Nephron progenitor cell (in vitro differentiated cells): ENCODE data around the gene COL4A1.

Experiments used
- DNase-seq: peaks from one replicate; pipeline ENCODE4 v3.0.0; 2021
- H3K27ac Mint-ChIP-seq: 2 replicates; pipeline ENCODE4 v1.8.0; 2021; ENCODE audit warnings: mild to moderate bottlenecking, moderate library complexity, mixed read lengths
- H3K27me3 Mint-ChIP-seq: 2 replicates; pipeline ENCODE4 v1.8.0; 2021; ENCODE audit warnings: mild to moderate bottlenecking, low read depth, mixed read lengths; ENCODE audit not compliant: poor library complexity
- H3K36me3 Mint-ChIP-seq: 2 replicates; pipeline ENCODE4 v1.8.0; 2021; ENCODE audit warnings: low read depth, mixed read lengths
- H3K4me1 Mint-ChIP-seq: 2 replicates; pipeline ENCODE4 v1.8.0; 2021; ENCODE audit warnings: mixed read lengths
- H3K4me3 Mint-ChIP-seq: 2 replicates; pipeline ENCODE4 v1.8.0; 2021; ENCODE audit warnings: mild to moderate bottlenecking, moderate library complexity, mixed read lengths
- H3K9me3 Mint-ChIP-seq: 2 replicates; pipeline ENCODE4 v1.8.0; 2021; ENCODE audit warnings: mild to moderate bottlenecking, moderate library complexity, mixed read lengths
- TF ChIP-seq, protein P1 (sequence below): fragments of 200-600 bp; sonication (generic); IDR thresholded peaks from 2 replicates; pipeline ENCODE4 v1.5.0; 2021; ENCODE audit warnings: antibody characterized with exemption

Gene COL4A1

DNA sequence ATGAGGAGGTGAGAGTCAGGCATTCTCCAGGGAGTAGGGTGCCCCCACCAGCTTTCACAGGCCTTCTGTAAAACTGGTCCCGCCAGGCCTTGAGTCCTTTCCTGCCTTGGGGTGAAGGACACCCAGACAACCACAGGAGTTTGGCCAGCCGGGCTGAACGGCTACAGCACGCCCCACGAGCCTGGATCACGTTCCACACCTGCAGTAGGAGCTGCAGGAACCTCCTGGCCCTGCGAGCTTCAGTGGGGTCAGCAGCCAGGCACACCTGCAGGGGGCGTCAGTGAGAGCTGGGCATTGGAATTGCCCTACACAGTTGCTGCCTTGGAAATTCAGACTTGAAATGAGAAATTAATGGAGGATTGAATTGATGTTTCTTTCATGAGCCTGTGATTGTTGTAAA is 45.8 kb upstream of the COL4A1 start:
- H3K27me3 Mint-ChIP-seq: peaks cover 3% of the 10 kb centered on the region
- peaks cover 28% of the 10 kb centered on the region for H3K36me3 Mint-ChIP-seq
- no peak overlapping the region for H3K27ac Mint-ChIP-seq
- DNase-seq: peak; percentile 19
- TF ChIP-seq, protein P1, sequence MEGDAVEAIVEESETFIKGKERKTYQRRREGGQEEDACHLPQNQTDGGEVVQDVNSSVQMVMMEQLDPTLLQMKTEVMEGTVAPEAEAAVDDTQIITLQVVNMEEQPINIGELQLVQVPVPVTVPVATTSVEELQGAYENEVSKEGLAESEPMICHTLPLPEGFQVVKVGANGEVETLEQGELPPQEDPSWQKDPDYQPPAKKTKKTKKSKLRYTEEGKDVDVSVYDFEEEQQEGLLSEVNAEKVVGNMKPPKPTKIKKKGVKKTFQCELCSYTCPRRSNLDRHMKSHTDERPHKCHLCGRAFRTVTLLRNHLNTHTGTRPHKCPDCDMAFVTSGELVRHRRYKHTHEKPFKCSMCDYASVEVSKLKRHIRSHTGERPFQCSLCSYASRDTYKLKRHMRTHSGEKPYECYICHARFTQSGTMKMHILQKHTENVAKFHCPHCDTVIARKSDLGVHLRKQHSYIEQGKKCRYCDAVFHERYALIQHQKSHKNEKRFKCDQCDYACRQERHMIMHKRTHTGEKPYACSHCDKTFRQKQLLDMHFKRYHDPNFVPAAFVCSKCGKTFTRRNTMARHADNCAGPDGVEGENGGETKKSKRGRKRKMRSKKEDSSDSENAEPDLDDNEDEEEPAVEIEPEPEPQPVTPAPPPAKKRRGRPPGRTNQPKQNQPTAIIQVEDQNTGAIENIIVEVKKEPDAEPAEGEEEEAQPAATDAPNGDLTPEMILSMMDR: peak; percentile 21
- no peaks in the 10 kb centered on the region for H3K9me3 Mint-ChIP-seq
- no peak overlapping the region for H3K4me3 Mint-ChIP-seq
- H3K4me1 Mint-ChIP-seq: peaks cover 42% of the 10 kb centered on the region

DNA sequence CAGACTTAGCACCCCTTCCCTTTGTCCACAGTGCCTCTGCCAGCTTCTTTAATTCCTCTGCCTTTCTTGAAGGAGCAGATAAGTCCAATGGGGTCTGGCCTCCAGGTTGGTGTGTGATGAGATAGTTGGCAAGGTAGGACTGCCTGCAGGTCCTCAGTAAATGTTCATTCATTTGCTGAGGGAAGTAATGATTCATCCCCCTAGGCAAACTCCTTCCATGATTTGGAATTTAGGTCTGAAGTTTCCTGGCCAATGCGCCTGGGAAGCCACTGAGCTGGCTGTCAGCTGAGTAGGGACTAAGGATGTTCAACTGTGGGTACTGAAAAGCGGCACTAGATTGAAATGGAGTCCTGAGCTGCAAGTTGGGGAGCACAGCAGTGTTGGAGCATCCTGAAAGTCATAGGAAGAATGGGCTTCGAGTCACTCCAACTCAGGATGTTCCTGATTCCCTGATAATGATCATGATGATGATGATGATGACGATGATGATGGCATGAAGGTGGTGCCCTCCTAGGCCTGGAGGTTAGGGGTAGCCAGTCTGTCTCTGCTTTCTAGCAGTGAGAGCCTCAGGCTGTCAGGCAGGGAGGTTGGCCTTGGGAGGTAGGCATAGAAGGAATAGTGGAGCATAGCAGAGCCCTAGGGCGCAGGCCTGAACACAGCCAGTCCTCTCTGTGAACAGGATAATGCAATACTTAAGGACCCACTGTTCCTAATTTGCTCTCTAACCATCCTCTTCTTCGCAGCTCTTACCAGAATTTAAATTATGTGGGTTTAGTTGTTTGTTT is 44.9 kb upstream of the COL4A1 start:
- H3K27ac Mint-ChIP-seq: peak overlapping the region; percentile 20
- H3K4me1 Mint-ChIP-seq: peaks cover 50% of the 10 kb centered on the region
- no peaks in the 10 kb centered on the region for H3K9me3 Mint-ChIP-seq

DNA sequence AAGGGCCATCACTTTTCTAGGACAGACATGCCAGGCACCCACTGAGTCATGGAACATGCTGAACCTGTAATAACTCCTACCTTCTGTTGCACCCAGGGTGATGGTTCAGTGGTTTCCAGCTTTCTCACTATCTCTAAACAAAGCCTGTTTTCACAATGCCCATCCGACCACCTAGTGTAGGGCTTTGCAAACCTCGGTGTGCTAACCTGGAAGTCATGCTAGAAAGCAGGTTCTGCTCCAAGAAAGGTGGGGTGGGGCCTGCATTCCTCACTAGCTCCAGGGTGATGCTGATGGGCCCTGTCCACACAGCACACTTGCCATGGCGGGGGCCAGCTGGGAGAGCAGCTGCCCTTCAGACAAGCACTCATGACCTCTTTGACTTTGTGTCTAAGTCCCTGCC is 43.6 kb upstream of the COL4A1 start:
- DNase-seq: no peak
- TF ChIP-seq, protein P1: no peak
- peak overlapping the region; percentile 4 for H3K27ac Mint-ChIP-seq
- H3K4me3 Mint-ChIP-seq: no peak overlapping the region
- H3K36me3 Mint-ChIP-seq: peaks cover 12% of the 10 kb centered on the region
- H3K27me3 Mint-ChIP-seq: peaks cover 3% of the 10 kb centered on the region
- H3K9me3 Mint-ChIP-seq: no peaks in the 10 kb centered on the region
- H3K4me1 Mint-ChIP-seq: peaks cover 50% of the 10 kb centered on the region

More for the DNA sequence above, 44.9 kb upstream of the COL4A1 start:
- Mint-ChIP-seq H3K4me3 (no peak overlapping the region), H3K27me3 (peaks cover 3% of the 10 kb centered on the region), H3K36me3 (peaks cover 19% of the 10 kb centered on the region)
- DNase-seq: no peak
- TF ChIP-seq, protein P1: no peak

DNA sequence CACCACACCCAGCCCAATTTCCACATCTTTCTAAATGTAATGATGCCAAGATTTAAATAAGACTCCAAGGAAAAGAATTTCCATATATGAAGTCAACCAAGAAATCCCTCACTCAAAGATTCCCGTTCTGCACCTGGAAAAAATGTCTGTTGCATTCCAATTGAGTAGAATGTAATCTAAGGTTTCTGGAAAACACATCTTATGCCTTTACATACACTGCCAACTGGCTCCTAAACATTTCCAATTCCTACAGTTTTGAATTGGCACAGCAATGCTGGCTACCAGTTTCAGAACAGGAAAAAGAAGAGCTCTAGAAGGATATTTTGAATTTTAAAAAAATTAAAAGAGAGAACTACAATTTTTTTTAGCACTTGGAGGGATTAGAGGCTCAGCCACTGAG is 43.1 kb upstream of the COL4A1 start:
- Mint-ChIP-seq H3K36me3 (peaks cover 14% of the 10 kb centered on the region), H3K4me1 (peaks cover 48% of the 10 kb centered on the region)

DNA sequence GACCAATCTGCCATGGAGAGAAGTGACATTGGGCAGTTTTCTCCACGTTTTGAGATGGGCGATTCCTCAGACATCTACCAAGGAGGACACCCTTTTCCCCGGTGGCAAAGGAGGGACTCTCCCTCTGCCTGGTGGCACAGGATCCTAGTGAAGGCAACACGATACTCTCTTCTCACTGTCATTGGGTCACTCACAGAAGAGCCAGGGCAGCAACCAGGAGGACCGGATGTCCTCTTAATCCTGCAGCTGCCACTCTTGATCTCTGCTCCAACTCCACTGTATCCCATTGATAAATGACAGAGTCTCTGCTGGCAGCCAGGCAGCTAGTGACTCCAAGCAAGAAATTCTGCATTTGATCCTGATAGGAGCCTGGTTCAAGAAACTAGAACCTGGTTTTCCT is 42.3 kb upstream of the COL4A1 start:
- peaks cover 22% of the 10 kb centered on the region for H3K36me3 Mint-ChIP-seq
- DNase-seq: no peak
- peaks cover 4% of the 10 kb centered on the region for H3K9me3 Mint-ChIP-seq
- H3K27ac Mint-ChIP-seq: no peak overlapping the region
- TF ChIP-seq, protein P1: no peak
- peaks cover 46% of the 10 kb centered on the region for H3K4me1 Mint-ChIP-seq
- no peaks in the 10 kb centered on the region for H3K27me3 Mint-ChIP-seq
- H3K4me3 Mint-ChIP-seq: no peak overlapping the region

More for the DNA sequence above, 43.1 kb upstream of the COL4A1 start:
- TF ChIP-seq, protein P1: no peak
- no peak for DNase-seq
- Mint-ChIP-seq H3K4me3 (no peak overlapping the region), H3K27ac (no peak overlapping the region), H3K27me3 (peaks cover 1% of the 10 kb centered on the region), H3K9me3 (no peaks in the 10 kb centered on the region)
